GM21367 (cell line): ENCODE measurements around the gene RBL2.
"Not testable (repeated sequence)": the region's sequence is repeated elsewhere in the genome, so short reads cannot be mapped to it uniquely, and the experiment has no call there.

Experiments
- ATAC-seq: cut with Tn5 transposase; IDR thresholded peaks from one replicate; pipeline ENCODE4 v1.9.1; 2021; ENCODE audit not compliant: unreplicated experiment

Gene RBL2

GRCh38 chr16:53530741-53531140, 96.5 kb downstream of the RBL2 start:
- no peak for ATAC-seq

GRCh38 chr16:53534206-53534605, 99.9 kb downstream of the RBL2 start:
- no peak for ATAC-seq

- ATAC-seq = no peak
Observed at GRCh38 chr16:53537626-53538025, 103.4 kb downstream of the RBL2 start.

GRCh38 chr16:53539346-53539745, 105.1 kb downstream of the RBL2 start:
- not testable (repeated sequence) for ATAC-seq

GRCh38 chr16:53539759-53540718, 105.8 kb downstream of the RBL2 start:
- ATAC-seq = not testable (repeated sequence)
